Urothelium cell line (cell line): ENCODE results near the gene GYPC.
"Not testable (repeated sequence)": the region's sequence is repeated elsewhere in the genome, so short reads cannot be mapped to it uniquely, and the experiment has no call there.

ENCODE experiments used
- DNase-seq: peaks from one replicate; pipeline ENCODE4 v3.0.0; 2011; ENCODE audit warnings: low spot score, mixed read lengths
- FAIRE-seq: peaks from 2 replicates; lab custom pipeline; 2011; peaks lifted over from hg19 to GRCh38; lab: Jason Lieb, UNC

Gene GYPC

DNA sequence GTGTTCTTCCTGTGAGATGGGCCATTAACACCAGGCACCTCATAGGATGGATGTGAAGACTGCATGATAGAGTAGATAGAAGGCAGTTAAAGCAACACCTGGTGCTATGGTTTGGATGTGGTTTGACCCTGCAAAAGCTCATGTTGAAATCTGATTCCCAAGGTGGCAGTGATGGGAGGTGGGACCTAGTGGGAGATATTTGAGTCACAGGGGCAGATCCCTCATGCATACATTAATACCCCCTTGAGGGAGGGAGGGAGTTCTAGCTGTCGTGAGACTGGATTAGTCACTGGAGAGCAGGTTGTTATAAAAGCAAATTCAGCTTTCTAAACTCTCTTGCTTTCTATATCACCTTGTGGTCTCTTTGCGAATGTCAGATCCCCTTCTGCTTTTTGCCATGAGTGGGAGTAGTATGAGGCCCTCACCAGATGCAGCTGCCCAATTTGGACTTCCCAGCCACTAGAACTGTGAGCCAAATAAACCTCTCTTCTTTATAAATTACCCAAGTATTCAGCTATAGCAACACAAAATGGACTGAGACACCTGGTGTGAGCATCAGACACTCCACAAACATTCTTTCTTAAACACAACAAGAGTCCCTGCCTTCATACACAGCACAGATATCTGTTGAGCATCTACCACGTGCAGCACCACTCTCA lies 37.1 kb downstream of the GYPC start:
- peak; percentile 83 for FAIRE-seq

DNA sequence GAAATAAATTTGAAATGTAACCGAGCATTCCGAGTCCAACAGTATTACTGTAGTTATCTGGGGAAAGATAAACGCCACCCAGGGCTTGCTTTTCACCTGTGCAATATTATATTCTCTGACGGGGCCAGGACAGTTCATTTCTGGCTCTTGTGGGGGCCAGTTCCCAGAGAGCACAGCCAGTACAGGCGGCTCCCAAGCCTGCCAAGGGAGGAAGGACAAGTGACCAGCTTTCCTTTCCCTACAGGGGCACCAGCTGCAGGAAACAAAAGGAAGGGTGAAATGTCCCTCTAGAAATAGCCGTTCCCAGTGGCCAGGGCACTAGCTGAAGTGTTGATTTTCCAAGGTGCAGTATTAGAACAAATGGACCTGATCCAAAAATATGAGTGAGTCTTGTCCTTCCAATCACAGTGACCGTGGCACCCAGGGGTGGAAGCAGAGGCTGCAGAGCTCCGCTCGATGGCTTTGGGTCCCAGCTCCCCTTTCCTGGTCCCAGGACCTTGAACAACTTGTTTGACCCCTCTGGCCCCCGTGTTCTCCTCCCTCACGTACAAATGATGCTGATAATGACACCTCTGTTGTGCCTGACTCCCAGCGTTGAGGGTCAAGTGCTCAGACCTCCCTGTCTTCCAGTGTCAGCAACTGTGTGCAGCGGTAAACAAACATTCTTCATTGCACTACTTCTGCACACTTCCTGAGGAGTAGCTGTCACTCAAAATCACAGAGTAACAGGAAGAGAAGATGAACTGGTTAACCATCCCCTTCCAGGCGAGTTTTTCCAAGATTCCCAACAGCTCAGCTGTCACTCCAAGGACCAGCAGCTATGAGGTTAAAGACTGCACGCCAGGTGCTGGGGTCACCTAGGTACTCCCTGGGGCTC lies 40.9 kb downstream of the GYPC start:
- peak; percentile 48 for FAIRE-seq

More for the DNA sequence above, 37.1 kb downstream of the GYPC start:
- DNase-seq: not testable (repeated sequence)

DNA sequence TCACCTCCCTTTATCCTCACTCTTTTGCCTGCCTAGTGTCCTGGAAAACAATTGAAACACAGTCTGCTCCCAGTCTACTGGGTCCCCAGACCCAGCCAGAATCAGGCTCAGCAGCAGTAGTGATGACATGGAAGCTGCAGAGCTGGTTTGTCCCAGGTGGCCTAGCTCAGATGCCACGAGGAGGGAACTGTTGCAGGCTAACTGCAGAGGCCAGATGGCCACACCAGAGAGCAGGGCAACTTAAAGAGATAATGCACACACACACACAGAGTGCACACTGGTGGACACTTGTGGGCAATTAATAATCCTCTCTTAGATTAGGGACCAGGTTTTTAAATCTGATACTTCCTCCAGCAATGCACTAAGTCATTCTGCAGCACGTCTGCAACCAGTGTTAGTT lies 42.4 kb downstream of the GYPC start:
- no peak for FAIRE-seq
- no peak for DNase-seq

More for the DNA sequence above, 40.9 kb downstream of the GYPC start:
- DNase-seq: no peak

DNA sequence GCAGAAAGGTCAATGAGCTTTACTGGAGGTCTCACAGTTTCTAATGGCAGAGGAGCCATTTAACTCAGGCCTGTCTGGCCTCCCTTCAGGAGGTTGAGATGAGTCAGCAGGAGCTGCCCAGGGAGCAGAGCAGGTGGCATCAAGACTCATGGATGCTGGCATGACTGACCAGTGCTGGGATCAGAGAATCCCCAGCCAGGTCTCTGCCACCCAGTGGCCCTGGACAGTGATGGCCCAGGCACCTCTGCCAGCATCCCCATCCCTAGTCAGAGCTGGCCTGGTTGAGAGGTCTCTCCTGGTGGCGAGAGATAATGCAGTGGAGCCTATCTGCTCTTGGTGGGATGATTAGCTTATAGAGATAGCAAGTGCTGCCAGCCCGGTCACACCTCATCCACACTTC lies 43.1 kb downstream of the GYPC start:
- FAIRE-seq (no peak), DNase-seq (no peak)

DNA sequence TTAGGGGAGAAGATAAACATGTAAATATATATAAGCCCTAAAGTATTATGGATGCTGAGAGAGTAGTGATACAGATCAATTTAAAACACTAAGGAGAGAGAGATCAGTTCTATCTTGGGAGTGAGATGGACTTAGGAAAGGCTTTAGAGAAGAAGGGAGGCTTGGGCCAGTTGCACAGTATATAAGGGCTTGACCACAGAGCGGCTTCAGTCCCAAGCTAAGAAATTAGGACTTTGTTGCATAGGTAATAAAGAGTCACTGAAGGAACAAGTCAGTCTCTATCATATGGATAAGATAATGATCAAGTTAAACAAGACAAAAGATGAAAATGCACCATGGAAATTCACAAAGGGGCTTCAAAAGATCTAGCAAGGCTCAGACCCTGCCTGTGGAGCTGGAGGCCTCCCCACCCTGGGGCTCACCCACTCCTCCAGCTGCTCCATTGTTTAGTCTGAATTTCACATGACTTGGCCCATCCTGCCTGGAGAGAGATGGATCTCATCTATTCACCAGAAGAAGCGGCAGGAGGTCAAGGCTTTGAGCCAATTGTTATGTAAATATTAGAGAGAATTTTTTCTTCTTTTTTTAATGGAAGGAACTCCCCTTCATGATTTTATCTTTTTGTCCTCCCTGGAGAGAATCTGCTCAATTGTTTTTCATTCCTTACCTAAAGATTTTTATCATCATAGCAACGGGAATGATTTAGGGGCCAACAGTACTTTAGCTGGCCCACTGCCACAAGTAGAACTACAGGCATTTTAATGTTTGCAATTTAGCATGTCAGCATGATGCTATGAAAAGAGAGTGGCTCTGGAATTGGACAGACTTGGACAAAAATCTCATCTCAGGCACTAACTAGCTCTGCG lies 44.0 kb downstream of the GYPC start:
- FAIRE-seq: no peak
- DNase-seq: no peak

DNA sequence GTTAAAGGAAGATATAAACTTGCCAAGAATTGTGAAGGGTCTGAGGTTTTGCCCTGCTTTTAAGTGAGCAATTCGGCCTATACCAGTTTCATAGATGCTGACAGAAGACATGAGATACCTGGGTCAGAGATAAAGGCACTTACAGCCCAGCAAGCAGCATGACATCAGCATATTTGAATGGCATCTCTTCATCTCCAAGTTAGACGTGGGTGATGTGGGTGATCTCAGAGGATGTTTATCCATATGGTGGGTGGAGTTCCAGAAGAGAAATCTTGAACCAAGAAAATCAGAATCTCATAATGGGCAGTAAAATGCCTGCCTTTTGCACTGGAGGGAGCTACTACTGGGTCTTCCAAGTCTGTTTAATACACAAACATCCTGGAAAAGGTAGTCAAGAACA lies 44.7 kb downstream of the GYPC start:
- DNase-seq: no peak
- no peak for FAIRE-seq

DNA sequence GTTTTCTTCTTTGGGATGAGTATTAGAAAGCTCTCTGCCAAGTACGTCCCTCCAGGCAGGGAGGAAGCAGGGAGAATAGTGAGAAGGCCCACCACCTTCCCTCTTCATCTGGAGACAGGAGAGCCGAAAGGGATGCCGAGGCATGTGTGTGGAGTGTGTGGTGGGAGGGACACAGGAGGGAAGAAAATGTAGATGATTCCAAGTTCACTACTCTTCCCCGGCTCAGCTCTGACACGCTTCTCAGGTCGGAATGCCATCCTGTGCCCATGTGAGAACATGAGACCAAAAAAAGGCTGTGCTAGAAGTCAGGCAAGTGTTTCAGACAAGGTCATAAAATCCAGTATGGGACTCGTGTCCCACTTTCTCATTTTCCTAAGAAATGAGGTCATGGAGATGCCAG lies 47.4 kb downstream of the GYPC start:
- no peak for FAIRE-seq
- no peak for DNase-seq

DNA sequence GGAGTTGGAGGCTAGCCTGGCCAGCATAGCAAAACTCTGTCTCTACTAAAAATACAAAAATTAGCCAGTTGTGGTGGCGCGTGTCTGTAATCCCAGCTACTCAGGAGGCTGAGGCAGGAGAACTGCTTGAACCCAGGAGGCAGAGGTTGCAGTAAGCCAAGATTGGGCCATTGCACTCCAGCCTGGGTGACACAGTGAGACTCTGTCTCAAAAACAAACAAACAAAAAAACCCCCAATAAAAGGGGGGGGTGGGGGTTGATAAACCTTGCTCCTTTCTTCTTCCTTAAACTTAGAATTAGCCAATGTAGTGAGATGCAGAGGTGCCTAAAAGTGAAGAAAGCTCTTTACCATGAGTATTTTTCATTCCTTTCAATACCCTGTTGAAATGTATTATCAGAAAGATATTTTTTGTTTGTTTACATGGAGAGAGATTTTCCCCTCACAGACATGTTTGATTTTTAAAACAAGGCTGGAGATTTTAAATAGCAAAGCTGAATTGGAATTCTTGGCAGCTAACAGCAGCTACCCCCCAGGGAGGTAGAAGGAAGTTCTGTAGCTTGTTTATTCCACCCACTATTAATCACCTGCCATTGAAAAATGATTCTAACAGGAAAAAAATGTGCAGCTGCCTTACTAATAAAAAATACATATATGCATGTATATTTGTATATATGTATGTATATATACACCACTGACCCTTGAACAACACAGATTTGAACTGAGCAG lies 48.6 kb downstream of the GYPC start:
- FAIRE-seq (no peak), DNase-seq (no peak)

DNA sequence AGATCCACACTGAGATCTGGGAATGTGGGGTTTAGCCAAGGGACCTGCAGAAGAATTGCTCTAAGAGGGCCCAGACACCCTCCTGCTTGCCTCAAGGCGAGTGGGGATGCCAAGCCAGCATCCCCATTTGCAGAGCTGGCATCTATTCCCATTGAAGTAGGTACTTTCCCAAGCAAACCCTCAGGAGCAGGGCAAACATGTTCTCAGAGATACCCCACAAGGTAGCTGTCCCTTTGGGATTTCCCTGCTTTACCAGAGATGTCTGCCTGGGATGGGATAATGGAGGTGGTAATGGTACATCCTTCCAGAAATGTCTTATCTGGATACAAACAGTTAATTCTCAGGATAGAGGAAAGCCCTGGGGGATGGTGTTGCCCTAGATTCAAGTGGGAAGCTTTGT lies 51.2 kb downstream of the GYPC start:
- FAIRE-seq: peak; percentile 5
- no peak for DNase-seq

DNA sequence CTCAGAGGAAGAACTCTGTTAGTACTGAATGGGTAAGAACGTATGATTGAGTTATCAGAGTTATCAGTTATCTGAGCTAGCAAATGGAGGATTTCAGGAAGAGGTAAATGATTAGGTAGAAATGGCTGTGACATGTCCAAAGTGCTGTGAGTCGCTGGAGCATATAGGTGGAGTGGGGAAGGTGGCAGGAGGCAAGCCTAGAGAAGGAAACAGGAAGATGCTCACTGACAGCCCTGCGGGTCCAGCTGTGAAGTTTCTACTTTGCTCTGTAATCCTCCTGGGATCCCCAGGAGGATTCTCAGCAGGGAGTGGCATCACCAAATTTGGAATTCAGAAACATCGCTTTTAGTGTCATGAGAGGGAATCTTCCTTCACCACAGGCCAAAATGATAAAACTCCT lies 52.0 kb downstream of the GYPC start:
- DNase-seq (no peak), FAIRE-seq (no peak)

DNA sequence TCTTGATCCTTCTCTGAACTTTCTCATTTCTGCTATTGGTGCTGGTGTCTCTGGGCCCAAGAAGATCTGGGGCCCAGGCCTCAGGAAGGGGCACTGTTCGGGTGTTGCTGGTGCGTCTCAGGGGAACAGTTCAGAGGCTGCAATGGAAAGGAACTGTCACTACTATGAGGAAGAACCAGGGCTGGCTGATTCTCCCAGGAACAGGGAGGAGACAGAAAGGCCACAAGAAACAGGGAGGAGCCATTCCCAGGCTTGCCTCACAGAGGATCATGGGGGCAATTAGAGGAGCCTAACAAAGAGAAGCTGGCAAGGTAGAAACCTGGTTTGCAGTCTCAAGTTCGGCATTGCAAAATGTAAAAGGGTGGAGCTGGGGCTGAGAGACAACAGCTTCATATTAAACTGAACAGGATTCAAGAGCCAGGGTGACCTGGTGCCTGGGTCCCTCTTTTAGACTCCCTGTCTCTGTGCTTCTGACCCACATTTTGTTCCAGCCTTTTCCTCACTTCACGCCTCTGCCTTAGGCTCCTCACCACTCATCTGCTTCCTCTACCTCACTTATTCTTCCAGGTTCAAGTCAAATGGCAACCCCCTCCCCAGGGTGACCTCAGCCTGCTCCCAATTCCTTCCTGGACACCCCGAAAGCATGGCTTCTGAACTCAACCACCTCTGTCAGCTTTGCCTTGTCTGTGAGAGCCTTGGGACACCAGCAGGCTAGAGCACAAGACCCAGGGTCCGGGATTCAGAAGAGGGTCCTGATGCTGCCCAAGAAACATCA lies 58.4 kb downstream of the GYPC start:
- FAIRE-seq: no peak

DNA sequence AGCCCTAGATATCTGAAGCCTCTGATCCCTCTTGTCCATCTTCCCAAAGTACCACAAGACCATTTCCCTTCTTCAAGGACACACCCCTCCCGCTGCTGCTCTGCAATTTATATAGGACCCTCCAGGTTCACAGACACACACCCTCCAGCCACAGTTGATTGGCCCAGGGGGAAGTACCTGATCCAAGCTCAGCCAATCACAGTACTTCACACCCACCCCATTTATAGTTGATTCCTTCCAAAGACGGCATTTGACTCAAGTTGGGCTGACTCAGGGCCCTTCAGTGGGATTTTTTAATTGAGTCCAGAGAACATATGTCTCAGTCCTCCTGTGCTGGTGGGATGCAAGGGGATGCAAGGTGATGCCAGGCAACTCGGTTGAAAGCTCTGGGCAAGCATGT lies 59.2 kb downstream of the GYPC start:
- DNase-seq (no peak), FAIRE-seq (no peak)

More for the DNA sequence above, 58.4 kb downstream of the GYPC start:
- DNase-seq: no peak

DNA sequence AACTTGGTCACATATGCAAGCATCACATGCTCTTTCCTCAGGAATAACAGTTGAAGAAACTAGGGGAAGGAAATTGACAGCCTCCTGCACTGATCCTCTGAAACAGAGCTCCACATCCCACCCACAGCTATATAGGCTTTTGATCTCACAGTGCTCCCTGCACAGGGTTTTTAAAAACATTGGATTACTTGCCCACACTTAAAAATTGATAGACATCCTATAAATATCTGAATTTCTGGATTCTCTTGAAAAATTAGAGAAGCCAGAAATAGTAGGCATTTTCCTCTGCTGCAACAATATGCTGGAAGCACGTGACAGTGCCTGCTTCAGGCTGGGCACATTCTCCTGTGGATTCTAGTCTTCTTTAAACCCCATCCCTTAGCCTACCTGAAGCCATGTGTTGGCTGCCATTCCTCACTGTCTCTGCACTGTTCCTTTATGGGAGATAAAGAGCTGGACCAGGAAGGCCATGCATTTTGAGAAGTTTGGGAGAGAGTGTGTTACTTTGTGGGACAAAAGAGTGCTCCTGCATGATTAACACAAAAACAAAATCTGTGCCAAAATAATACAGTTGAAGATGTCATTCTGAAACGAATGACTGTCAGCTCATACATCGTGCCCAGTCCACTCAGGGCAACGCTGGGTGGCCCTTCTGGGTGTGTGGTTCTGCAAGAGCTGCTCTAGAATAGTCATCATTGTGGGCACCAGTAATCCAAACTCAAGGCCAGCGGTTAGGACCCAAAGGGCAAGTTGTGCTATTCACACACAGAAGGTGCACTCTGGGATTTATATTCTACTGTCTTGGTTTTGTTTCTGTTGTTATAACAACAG lies 59.8 kb downstream of the GYPC start:
- no peak for FAIRE-seq
- no peak for DNase-seq

DNA sequence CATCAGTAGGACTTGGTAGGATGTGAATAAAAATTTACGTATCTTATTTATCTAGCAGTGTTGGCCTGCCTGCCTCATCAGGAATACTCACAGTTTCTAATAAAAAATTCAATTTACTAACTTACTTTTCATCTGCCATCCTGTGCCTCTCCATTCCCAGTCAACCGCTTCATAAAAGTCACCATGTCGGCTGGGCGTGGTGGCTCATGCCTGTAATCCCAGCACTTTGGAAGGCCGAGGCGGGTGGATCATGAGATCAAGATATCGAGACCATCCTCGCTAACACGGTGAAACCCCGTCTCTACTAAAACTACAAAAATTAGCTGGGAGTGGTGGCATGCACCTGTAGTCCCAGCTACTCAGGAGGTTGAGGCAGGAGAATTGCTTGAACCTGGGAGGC lies 61.3 kb downstream of the GYPC start:
- DNase-seq, FAIRE-seq: not testable (repeated sequence)

DNA sequence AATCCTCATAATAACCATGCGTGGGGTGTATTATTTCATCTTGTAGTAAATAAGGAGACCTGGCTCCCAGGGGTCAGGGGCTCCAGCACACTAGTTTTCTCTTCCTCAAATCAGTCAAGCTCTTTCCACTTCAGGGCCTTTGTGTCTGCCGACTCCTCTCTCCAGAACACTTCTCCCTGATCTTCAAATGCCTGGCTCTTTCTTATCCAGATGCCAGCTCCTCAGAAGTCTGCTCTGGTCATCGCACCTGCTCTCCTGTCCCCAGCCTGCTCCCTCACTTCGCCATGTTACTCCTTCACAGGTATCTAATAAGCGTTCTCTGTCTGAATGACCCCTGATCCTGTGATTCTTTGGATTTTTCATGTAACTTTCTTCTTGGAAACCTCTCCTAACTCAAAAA lies 62.0 kb downstream of the GYPC start:
- FAIRE-seq (no peak), DNase-seq (no peak)

DNA sequence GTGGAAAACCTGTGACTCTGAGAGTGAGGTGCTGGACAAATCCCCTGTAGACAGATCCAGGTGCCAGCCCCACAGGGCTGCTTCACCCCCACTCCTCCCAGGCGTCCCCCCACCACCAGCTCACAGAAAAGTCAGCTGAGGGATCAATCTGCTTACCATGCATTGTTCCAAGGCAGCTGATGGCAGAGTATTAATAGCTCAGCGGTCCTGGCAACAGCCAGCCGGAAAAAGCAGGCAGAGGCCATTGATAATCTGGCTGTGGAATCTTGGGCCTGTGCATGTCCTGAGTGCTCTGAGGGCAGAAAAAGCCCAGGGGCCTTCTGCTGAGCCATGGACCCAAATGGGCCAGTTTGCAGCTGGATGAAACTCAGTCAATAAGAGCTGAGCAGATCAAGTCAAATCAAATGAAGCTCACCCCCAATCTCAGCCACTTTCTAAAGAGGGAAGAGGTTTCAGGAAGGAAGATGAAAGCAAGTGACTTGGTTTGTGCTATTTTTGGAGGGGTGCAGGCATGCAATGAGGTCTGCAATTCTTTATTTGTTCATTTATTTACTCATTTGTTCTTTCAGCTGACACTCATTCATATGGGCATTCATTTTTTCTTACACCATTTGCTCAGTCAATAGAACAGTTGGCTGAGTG lies 63.4 kb downstream of the GYPC start:
- FAIRE-seq: no peak
- no peak for DNase-seq

DNA sequence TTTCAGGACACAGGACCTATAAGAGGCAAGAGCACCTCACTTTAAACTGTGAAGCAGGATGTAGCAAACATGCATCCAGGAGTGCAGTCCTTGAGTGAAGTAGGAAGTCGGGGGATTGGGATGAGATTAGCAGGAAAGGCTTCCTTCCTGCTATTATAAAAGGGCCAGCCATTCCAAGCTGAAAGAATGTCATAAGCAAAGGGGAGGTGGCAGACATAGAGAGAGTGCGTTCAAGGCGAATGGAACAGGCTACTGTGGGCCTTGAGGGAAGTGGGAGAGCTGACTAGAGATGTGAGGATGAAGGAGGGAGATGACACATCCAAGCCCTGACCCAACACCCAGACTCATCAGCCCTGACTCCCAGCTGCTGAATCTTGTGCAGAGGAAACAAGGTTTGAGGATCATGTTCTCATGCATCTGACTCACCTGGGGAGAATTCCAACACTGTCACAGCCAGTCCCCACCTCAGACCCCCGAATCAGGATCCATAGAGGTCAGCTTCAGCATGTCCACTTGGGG lies 63.9 kb downstream of the GYPC start:
- DNase-seq: peak; percentile 45
- peak; percentile 46 for FAIRE-seq

DNA sequence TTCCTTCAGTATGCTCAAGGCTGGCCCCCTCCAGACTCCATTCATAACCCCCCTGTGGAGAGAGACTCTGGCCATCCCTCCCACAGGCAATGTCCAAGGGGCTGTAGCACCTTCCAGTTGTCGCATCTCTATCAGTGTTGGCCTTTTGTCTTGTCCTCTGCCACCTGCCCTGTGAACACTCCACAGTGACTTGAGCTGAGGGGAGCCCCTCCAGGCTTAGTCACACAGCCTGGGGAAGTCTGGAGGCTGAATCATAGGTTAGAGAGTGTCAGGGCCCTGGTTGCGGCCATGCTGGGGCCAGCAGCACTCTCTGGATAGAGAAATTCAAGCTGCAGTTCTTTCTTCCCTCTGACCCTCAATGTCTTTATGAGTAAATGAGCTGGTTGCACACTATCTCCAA lies 64.7 kb downstream of the GYPC start:
- FAIRE-seq (no peak), DNase-seq (no peak)
